Esophagus squamous epithelium (tissue), 4 donors: Measurements from ENCODE around the gene HPN.

ENCODE experiments used
- POLR2A ChIP-seq, 4 donors: fragments of 450-650 bp; IDR thresholded peaks; one replicate each; pipeline ENCODE4 v1.6.1; 2017; ENCODE audit warnings: antibody characterized with exemption in 4 of 4, mild to moderate bottlenecking in 4 of 4, moderate library complexity in 3 of 4
- TF ChIP-seq, protein P1 (sequence below), 6 experiments: fragments of 450-650 bp in 4 of 6; fragments of 200-600 bp in 2 of 6; sonication (generic) in 2 of 6; IDR thresholded peaks; one replicate each; pipeline ENCODE4 v1.5.1; 2016 to 2019; ENCODE audit warnings: antibody characterized with exemption in 6 of 6, mild to moderate bottlenecking in 4 of 6, moderate library complexity in 4 of 6

DNA sequence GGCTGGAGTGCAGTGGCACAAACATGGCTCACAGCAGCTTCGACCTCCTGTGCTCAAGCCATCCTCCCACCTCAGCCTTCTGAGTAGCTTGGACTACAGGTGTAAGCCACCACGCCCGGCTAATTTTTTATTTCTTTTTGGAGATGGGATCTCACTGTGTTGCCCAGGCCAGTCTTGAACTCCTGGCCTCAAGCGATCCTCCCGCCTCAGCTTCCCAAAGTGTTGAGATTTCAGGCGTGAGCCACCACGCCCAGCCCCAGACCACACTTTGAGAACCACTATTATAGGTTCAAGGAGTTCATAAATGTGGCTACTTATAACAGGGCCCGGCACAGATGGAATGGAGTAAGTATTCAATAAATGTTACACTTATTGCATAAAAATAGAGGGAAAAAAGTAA is 14.5 kb upstream of the HPN start:
- TF ChIP-seq, protein P1, sequence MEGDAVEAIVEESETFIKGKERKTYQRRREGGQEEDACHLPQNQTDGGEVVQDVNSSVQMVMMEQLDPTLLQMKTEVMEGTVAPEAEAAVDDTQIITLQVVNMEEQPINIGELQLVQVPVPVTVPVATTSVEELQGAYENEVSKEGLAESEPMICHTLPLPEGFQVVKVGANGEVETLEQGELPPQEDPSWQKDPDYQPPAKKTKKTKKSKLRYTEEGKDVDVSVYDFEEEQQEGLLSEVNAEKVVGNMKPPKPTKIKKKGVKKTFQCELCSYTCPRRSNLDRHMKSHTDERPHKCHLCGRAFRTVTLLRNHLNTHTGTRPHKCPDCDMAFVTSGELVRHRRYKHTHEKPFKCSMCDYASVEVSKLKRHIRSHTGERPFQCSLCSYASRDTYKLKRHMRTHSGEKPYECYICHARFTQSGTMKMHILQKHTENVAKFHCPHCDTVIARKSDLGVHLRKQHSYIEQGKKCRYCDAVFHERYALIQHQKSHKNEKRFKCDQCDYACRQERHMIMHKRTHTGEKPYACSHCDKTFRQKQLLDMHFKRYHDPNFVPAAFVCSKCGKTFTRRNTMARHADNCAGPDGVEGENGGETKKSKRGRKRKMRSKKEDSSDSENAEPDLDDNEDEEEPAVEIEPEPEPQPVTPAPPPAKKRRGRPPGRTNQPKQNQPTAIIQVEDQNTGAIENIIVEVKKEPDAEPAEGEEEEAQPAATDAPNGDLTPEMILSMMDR (IDR thresholded peaks at IDR 0.05): no peak
- no peak for TF ChIP-seq POLR2A (IDR thresholded peaks at IDR 0.05)
